GM12864 (cell line): ENCODE results near the gene RCOR2.
A peak's percentile ranks its signal among the peaks of the same experiment; 100 is the strongest.

Source experiments
- DNase-seq: peaks from one replicate; pipeline ENCODE4 v3.0.0-alpha.2; 2011; ENCODE audit warnings: low read depth
- H3K4me3 ChIP-seq: 2 replicates; pipeline ENCODE4 v1.5.1; 2011; ENCODE audit warnings: mild to moderate bottlenecking, low read depth, low read length, control low read depth
- TF ChIP-seq, protein P1 (sequence below): IDR thresholded peaks from 2 replicates; pipeline ENCODE4 v1.5.1; 2011; ENCODE audit warnings: low read depth, mild to moderate bottlenecking, moderate library complexity, low read length, control low read depth, inconsistent platforms; ENCODE audit errors: missing control alignments

RCOR2 gene

DNA sequence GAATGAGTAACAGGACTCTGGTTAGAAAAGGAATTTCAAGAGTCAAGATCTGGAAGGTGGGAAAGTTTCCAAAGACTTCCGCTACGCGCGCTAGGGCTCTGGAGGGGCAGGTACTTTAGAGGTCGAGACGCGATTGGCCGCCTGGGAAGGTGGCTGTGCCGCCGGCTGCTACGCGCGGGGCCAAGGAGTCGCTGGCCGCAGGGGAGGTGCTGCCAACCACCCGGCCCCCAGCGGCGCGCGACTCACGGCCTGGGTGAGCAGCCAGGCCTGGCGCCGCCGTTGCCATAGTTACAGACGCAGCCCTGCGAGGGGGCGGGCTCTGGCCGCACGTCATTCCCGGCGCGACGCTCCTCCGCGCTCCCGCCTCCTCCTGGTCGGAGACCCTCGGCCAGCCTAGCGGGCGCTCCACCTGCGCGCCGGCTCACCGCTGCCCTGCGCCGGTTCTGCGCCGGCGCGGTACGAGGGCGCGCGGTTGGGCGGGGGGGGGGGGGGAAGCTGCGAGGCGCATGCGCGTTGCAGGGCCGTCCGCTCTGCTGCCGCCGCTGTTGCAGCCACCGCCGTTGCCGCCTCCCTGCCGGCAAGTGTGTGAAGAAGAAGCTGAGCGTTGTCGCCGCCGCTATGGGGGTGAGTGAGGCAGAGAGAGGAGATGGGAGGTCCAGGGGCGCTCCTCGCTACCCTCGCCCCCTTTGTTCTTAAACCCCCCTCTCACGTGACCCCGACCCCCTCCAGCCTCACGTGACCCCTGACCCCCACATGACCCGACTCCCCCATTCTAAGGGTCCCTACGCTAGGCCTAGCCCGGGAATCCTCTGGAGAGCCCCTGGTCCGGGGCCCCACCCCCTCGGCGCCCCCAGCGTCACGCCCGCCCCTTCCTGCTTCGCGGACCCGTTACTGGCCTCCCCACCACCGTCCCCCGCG lies 21.8 kb upstream of the RCOR2 start, which contains the start of gene NAA40:
TSS of gene NAA40 (plus strand) at position 524 of the 918 bp plus-strand sequence. CDS start at position 619, 95 bp downstream.
- peak; percentile 90 for DNase-seq
- H3K4me3 ChIP-seq = peak within 1 kb of the TSS; percentile 68
- TF ChIP-seq, protein P1, sequence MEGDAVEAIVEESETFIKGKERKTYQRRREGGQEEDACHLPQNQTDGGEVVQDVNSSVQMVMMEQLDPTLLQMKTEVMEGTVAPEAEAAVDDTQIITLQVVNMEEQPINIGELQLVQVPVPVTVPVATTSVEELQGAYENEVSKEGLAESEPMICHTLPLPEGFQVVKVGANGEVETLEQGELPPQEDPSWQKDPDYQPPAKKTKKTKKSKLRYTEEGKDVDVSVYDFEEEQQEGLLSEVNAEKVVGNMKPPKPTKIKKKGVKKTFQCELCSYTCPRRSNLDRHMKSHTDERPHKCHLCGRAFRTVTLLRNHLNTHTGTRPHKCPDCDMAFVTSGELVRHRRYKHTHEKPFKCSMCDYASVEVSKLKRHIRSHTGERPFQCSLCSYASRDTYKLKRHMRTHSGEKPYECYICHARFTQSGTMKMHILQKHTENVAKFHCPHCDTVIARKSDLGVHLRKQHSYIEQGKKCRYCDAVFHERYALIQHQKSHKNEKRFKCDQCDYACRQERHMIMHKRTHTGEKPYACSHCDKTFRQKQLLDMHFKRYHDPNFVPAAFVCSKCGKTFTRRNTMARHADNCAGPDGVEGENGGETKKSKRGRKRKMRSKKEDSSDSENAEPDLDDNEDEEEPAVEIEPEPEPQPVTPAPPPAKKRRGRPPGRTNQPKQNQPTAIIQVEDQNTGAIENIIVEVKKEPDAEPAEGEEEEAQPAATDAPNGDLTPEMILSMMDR = no peak

DNA sequence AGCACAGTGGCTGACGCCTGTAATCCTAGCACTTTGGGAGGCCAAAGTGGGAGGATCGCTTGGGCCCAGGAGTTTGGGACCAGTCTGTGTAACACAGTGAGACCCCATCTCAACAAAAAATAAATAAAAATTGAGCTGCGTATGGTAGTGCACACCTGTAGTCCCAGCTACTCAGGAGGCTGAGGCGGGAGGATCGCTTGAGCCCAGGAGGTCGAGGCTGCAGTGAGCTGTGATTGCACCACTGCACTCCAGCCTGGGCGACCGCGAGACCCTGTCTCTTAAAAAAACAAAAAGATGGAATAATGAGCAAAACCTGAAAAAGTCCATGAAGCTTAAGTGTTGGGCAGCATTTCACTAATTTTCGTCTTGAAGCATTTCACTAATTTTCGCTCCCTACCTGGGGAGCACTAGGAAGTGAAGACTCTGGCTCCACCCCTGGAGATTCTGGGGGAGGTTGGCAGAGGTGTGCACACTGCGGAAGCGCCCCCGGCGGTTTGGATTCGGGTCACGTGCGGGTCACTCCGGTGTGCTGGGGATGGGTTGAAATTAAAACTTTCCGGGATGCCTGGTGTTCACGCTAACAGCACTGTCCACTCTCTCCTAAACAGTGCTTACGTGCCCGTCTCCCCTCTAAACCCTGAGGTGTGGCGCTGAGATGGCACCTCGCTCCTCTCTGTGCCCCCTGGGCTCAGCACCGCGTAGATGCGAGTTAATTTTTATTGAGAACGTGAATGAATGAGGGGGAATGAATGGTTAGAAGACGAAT lies 20.9 kb upstream of the RCOR2 start:
- TF ChIP-seq, protein P1 = peak; percentile 3
- no peak for DNase-seq
- H3K4me3 ChIP-seq = peak overlapping the region; percentile 67

DNA sequence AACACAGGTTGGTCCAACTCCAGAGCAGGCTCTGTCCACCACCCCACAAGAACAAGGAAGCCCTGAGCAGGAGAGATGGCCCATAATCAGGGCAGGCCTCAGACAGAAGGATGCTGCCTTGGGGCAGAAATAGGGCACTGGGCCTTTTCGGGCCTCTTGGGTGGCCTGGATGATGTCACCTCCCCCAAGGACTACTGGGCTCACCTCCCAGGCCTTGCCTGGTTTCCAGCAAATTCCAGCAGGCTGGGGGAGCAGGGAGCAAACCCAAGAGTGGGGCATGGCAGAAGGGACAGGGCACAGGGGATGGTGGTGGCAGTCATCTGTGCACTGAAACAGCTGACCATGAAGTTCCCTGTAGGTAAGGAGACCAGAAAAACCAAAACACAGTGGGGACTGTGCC lies 16.5 kb upstream of the RCOR2 start:
- TF ChIP-seq, protein P1 = no peak
- DNase-seq = no peak
- no peak overlapping the region for H3K4me3 ChIP-seq

DNA sequence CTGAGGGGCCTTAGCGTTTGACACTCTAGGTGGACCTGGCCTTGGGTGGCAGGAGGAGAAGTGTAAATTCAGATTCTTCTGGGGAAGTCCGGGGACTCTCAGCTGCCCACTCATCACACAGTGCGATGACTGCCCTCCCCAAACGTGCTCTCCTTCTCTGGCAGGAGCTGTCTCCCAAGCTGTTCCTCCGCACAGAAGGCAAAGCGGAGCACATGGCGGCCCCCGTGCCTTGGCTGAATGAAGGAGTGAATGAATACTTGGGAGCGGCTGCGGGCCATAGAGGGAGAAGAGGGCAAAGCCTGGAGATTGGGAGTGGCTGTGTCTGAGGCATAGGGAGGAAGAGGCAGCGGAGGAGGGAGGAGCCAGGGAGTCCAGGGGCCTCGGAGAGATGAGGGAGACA lies 14.9 kb upstream of the RCOR2 start:
- DNase-seq = no peak
- TF ChIP-seq, protein P1 = no peak
- no peak overlapping the region for H3K4me3 ChIP-seq

DNA sequence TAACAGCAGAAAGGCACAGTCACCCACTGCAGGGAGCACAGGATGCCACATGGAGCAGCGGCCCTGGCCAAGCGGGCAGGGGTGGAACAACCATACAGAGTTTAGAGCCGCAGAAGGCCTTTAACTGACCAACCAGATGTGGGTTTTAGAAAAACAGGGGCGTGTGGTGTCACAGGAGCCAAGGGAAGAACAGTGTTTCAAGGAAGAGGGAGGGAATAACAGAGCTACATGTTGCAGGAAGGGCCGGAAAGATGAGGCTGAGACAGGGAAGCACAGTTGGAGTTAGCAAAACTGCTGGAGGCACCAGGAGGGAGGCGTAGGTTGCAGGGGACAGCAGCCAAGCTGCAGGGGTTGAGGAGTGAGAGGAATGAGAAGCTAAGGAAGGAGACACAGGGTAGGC lies 14.1 kb upstream of the RCOR2 start:
- H3K4me3 ChIP-seq = no peak overlapping the region
- TF ChIP-seq, protein P1 = no peak
- DNase-seq = no peak

DNA sequence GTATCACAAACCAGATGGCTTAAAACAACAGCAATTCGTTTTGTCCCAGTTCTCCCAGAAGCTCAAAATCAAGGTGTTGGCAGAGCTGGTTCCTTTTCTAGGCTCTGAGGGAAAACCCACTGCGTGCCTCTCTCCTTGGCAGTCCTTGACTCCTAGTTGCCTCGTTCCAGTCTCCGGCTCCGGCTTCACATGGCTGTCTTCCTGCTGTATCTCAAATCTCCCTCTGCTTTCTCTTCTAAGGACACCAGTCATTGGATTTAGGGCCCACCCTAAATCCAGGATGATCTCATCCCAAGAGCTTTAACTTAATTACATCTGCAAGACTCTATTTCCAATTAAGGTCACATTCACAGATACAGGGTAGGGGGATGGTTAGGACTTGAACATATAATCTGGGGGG lies 12.7 kb upstream of the RCOR2 start:
- no peak overlapping the region for H3K4me3 ChIP-seq
- no peak for DNase-seq
- TF ChIP-seq, protein P1 = no peak
